ENCODE data around the gene PPP1R13B.

- TF ChIP-seq CTCF (conservative IDR thresholded peaks at IDR 0.05) (no peak), EZH2 (IDR thresholded peaks at IDR 0.05; ENCODE audit: low read depth) (no peak)
Observed at GRCh38 chr14:103867020-103867419, 19.6 kb upstream of the PPP1R13B start.

All from PC-9 (cell line).